Measurements from ENCODE around the gene RRAGD.
"Not testable (repeated sequence)": the region's sequence is repeated elsewhere in the genome, so short reads cannot be mapped to it uniquely, and the experiment has no call there.

Gene RRAGD

DNA sequence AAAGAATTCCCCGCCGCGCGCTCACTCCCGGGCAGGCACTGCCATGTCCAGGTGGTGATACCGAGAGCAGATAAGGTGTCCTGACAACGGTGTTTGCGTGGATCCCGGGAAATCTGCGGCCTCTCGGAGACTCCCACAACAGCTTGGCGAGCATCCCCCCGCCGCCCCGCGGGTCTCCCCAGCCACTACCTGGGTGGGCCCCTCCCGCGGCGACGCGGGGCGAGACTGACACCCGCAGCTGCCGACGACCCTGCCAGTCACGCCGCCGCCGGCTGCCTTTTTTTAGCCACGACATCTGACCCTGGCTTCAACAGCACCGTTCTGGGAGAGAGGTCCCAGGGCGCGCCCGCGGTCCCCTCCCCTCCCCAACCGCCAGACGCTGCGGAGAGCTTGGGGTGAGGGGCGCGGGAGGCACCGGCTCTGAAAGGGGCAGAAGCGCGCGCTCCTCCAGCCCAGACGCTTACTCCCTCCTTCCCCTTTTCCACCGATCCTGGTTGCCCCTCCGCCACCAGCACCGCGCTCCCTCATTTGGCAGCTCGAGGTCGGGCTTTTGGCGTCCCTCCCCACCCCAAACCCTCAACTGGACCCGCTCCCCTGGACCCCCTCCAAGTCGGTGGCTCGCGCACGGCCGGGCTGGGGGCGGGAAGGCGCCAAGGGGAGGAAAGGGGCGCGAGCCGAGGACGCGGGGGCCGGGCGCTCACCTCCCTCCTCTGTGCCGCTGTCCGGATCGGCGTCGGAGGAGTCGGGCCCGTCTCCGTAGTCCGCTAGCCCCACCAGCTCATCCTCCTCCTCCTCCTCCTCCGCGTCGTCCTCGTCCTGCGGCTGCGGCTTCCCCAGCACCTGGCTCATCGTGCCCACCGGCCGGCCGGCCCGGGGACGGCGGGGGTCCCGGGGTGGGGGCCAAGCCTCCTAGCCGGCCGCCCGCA, 665 bp downstream of the RRAGD start:
- no peak for DNase-seq

DNA sequence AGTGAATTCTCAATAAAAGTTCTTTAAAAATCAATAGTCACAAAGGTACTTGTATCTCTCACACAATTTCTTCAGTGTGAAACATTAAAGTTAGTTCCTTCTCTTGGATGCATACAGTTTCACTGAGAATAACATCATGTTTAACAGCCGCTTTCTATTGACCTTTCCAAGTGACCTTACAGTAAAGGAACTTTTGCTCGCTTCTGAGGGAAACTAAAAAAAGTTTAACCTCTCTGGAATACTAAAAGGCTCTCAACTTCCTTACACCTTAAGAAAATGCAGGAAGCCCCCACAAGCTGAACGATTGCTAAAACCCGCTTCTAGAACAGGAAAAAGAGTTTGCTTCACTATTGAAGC, 1.3 kb downstream of the RRAGD start:
- no peak for DNase-seq

DNA sequence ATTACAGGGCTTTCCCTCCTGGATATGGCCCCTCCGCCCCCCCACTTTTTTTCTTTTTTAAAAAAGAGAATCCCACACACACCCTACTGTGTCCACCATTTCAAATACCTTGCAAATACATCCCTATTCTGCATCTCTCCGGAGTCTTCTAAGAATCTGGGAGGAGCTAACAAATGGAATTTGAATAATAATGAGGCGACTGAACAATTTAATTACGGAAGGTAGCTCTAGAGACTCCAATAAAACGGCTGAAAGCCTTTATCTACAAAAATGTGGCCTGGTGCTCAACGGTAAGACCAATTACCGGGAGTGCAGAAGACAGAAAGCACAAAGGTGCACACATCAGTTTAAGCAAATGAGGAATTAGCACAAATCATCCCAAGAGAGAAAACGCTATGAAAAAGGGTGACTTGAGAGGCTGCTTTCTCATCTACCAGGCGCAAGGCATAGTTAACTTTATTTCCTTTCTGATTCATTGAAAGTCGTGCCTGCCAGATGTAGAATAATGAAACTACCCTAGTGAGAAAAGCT, 1.8 kb downstream of the RRAGD start:
- DNase-seq, result peak; percentile 38

DNA sequence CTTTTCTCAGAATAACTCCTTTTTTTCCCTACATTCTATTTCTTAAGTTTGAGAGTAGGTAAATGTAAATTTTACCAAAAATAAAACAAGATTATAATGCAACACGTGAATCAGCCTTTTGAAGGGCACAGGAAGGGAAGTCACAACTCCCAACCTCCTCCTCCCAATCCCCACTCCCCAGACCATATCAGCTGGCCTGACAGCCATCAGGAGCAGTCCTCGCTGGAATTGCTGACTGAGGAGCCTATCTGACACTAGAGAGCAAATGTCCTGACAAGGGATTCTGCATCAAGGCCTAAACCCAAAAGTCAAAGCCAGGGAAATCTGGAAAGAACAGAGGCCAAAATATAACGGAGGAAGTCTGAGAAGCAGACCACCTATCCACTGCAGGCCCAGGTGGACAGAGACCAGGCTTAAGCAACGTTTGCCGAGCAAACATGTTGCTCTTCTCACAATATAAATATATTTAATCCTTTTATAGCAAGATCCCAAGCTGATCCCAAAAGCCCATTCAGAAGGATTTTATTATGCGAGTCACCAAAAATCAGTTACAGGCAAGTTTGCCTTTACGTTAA, 2.5 kb downstream of the RRAGD start:
- DNase-seq, result no peak

DNA sequence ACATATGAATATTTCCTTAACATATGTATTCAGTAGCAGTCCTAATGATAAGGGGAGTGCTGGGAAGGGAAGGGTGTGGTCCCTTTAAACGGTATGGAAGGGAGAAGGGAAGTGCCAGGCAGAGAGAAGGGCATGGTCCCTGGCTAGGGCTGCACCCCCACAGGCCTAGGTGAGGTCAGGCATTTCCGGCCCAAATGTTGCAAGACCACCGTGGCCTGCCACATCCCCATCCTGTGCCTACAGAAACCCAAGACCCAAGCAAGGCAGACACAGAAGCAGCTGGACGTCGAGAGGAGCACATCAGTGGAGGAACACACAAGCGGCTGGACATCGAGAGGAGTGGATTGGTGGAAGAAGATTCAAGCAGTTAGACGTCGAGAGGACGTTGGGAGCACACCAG, 5.9 kb downstream of the RRAGD start:
- DNase-seq, result no peak

GRCh38 chr6:89404512-89404911, 7.6 kb downstream of the RRAGD start:
- DNase-seq, result no peak

DNA sequence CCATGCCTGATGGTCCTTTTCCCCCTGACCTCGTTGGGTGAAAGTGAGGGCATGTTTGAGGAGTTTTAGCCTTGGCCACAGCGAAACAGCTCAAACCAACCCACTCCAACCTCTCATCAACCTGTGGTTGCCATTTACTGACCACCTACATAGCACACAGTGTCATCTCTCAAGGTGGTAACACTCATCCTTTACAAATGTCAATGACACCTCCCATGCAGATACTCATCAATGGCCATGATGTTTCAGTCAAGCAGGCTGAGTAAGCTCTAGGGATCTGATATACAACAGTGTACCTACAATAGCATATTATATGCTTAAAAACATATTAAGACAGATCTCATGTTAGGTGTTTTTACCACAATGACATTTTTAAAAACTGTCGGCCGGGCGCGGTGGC, 9.3 kb downstream of the RRAGD start:
- no peak for DNase-seq

GRCh38 chr6:89400912-89401399, 11.1 kb downstream of the RRAGD start:
- no peak for DNase-seq

DNA sequence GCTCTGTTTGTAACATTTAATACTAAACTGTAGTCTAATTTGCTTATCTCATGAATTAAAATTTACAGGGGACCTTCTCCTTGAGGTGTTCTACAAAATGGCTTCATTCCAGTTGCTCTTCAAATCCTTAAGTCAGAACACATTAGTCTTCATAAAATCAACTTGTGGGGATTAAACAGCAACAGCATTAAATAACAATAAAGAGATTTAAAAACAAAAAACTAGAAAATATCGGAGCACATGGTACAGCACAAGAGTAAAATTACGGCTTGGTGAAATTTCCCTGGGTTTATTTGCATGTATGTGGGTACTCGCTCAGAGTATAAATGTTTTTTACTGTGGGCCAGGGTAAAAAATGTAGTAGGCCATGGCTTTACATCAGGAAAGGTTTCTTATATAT, 12.0 kb downstream of the RRAGD start:
- no peak for DNase-seq

- no peak for DNase-seq
These were observed 13.1 kb downstream of the RRAGD start for GRCh38 chr6:89398762-89399525.

DNA sequence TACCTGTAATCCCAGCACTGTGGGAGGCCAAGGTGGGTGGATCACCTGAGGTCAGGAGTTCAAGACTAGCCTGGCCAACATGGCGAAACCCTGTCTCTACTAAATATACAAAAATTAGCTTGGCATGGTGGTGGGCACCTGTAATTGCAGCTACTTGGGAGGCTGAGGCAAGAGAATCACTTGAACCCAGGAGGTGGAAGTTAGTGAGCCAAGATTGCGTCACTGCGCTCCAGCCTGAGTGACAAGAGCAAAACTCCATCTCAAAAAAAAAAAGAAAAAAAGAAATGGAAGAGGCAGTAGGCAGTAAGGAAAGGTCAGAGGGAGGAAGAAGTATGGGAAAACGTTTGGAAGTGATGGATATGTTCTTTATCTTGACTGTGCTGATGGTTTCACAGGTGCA, 14.2 kb downstream of the RRAGD start:
- not testable (repeated sequence) for DNase-seq

DNA sequence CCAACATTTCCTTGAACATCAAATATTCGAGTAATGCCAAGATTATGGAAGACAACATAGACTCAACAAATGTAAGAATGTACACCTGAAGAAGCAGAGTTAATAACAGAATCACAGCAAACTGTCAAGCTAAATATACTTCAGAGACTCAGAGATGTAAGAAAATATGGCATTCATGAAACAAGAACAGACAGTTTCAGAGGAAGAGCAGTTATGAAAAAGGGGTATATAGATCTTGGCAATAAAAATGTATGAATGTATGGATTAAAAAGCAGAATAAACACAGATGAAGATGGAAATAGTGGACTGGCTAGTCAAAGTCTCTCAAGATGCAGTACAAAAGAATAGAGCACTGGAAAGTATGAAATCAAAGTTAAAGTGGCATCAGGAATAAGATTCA, 18.4 kb downstream of the RRAGD start:
- no peak for DNase-seq

DNA sequence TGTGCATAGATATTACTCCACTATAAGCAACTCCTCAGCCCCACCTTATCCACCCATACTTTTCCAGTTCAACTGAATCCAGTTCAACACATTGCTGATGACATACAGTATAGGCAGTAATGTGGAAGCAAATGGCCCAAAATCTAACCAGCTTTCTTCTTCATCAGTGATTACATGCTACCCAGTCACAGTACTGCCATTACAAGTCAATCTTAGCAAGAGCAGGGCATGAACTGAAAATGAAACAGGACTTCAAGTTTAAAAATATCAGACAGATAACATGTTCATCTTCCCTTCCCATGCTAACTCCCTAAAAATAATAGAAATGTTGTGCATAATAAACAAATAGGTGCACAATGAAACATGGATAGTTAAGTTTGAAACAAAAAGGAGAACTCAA, 19.2 kb downstream of the RRAGD start:
- DNase-seq, result no peak

- DNase-seq, result no peak
These were observed 23.2 kb downstream of the RRAGD start for GRCh38 chr6:89388846-89389245.

DNA sequence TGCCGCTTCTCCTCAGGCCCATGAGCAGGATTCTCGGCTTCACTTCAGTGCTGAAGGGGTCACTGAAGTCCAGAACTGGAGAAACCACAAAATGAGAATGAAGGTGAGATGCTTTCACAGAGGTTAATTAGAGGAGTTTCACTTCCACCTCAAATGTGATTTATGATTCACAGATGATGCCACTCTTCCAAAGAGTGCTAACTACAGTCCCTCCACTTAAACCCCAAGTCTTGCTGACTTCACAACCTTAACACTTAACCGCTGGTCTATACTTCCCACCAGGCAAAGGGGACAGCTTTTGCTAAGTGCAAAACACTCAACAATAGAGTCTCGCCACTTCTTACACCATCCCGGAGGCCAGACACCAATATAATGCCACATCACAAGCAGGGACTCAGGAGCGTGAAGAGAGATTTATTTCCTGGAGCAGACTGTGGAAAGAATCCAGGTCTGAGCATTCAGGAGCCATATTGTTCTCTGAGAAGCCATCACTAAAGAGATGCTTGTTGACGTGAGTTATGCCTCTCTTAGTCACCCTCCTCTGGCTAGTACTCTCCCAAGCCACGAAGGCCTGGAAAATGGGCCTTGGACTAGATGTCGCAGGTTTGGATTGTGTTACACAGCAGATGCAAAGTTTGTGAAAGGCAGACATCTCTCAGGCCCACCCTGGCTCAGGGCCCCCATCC, 24.4 kb downstream of the RRAGD start:
- DNase-seq, result no peak

DNA sequence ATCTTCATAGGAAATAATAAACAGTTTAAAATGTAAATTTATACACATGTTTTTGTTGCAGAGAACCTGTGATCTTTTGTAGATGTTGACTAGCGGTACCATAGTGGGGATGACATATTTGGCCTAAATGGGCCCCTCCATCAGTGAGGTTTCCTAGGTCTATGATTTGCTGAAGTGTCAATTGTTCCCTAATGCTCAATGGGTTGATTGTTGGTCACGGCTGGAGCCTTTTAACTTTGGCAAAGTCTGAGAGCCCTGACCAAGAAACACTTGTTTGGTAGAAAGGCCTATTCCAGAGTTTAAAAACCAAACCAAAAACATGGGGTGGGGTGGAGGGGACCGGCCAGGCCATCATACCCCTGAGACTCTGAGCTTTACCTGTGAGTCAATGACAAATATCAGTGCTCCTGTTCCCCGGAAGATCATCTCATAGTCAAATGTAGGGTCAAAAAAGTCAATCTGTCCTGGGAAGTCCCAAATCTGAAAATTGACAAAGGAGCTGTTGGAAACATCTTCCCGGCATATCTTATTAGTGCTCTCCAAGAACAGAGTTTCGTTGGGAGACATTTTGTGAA, 25.1 kb downstream of the RRAGD start:
- no peak for DNase-seq

DNA sequence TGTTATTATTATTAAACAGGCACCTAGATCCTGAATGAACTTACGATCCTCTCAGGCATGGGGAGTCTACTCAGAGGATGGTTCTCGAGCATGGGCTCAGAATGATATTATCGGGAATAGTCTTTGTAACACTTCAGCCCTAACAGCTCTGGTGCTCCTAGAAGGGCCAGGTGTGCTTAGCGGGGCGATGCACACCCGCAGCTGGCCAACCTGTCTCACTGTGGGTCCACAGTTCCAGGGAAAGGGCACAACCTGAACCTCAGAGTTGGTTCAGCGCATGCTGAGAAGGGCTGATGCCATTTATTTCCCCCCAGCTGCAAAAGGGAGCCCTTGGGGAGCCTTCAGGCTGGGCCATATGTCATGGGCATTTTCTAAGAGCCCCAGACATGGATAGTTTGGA, 26.2 kb downstream of the RRAGD start:
- DNase-seq, result no peak

- no peak for DNase-seq
These were observed 26.9 kb downstream of the RRAGD start for GRCh38 chr6:89385156-89385667.

DNA sequence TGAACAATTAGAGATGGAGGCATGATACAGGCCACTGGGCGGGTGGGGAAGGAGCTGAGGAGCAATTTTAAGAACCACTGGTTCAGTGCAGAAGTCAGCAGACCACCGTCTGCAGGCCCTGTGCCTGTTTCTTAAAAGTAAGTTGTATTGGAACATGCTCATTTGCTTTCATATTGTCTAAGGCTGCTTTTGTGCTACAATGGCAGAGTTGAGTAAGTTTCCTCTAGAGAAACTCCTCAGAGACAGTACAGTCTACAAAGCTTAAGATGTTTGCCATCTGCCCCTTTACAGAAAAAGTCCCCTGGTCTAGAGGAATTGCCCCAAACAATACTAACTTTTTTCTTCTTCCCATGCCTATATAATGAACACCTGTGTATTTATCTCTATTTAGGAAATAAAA, 31.0 kb downstream of the RRAGD start:
- no peak for DNase-seq

DNA sequence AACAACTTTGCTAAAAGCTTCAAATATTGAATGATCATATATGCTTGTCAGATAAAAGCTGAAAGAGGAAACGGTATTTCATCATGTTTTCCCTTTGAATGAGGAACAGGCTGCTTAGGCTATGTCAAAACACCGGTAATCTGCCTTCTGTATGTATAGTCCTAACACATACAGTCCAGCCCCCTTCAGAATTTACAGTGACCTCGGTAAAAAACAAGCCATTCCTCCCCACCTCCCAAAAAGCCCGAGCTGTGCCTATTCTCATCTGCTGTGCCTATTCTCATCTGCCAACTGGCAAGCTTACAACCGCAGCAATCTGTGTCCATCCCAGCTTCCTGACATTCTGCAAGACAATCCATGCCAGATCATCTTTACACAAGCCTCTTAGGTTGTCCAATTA, 32.8 kb downstream of the RRAGD start:
- no peak for DNase-seq

DNA sequence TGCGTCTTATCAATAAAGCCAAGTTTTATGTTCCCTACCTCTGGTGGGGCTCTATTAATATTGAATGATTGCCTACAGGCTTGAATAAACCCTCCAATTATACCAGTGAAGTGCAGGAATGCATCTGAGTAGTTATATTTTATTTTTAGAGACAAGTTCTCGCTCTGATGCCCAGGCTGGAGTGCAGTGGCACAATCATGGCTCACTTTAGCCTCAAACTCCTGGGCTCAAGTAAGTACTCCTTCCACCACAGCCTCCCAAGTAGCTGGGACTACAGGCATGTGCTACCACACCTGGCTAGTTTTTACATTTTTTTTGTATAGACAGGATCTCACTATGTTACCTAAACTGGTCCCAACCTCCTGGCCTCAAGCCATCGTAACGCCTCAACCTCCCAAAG, 33.4 kb downstream of the RRAGD start:
- DNase-seq, result no peak

Measured in NCI-H1436 treated with DMSO at 0.1 percent for 48 hours (cell line).